ENCODE data around the gene EPYC. TPM values are rescaled to one million over a fixed set of nuclear protein-coding genes. Genes with fewer than 3 reads are reported as not detected.

The EPYC gene
- total RNA-seq, 2 experiments from 2014 or later, result not detected

GRCh38 chr12:90921536-90921935, 83.2 kb downstream of the EPYC start:
- no peaks in the 10 kb centered on the region for H3K9me2 ChIP-seq (ENCODE audit: insufficient read depth, low read length)
- BruUV-seq (replicated peaks), result no TSS peak
- DNase-seq (ENCODE audit: low spot score), result no peak
- H3K9me3 ChIP-seq (ENCODE audit: low read length), result no peaks in the 10 kb centered on the region
- ChIA-PET CTCF (ENCODE audit: unreplicated experiment) (no interaction called here), POLR2A (no interaction called here)
- no peaks in the 10 kb centered on the region for H4K20me1 ChIP-seq (ENCODE audit: insufficient read depth, low read length)
- H3K4me2 ChIP-seq (ENCODE audit: low read length), result no peak overlapping the region
- no peaks in the 10 kb centered on the region for H3K79me2 ChIP-seq (ENCODE audit: insufficient read depth, low read depth, low read length)
- H3K36me3 ChIP-seq (ENCODE audit: insufficient read depth, low read length), result no peaks in the 10 kb centered on the region
- no peak overlapping the region for H2AFZ ChIP-seq (ENCODE audit: low read length)
- TF ChIP-seq CTCF (conservative IDR thresholded peaks at IDR 0.05; ENCODE audit: low read length), result no peak
- TF ChIP-seq EZH2phosphoT487 (IDR thresholded peaks at IDR 0.05; ENCODE audit: borderline replicate concordance, low read depth, low read length), result no peak
- no peak overlapping the region for H3K27ac ChIP-seq (ENCODE audit: low read depth, low read length, poor library complexity, severe bottlenecking)
- intact Hi-C loops (cut with micrococcal nuclease; ENCODE audit: unreplicated experiment), result no loop called here
- H3K4me1 ChIP-seq (ENCODE audit: insufficient read depth, low read length, poor library complexity, severe bottlenecking), result no peaks in the 10 kb centered on the region
- no peak overlapping the region for H3K4me3 ChIP-seq (ENCODE audit: low read depth, low read length, poor library complexity, severe bottlenecking)

- Histone ChIP-seq H3K4me3 (ENCODE audit: low read depth, low read length, poor library complexity, severe bottlenecking) (no peak overlapping the region), H3K9me2 (ENCODE audit: insufficient read depth, low read length) (no peaks in the 10 kb centered on the region), H3K27ac (ENCODE audit: low read depth, low read length, poor library complexity, severe bottlenecking) (no peak overlapping the region), H3K36me3 (ENCODE audit: insufficient read depth, low read length) (no peaks in the 10 kb centered on the region), H3K4me1 (ENCODE audit: insufficient read depth, low read length, poor library complexity, severe bottlenecking) (no peaks in the 10 kb centered on the region), H3K4me2 (ENCODE audit: low read length) (no peak overlapping the region), H3K79me2 (ENCODE audit: insufficient read depth, low read depth, low read length) (no peaks in the 10 kb centered on the region), H4K20me1 (ENCODE audit: insufficient read depth, low read length) (no peaks in the 10 kb centered on the region), H2AFZ (ENCODE audit: low read length) (no peak overlapping the region), H3K9me3 (ENCODE audit: low read length) (no peaks in the 10 kb centered on the region)
- ChIA-PET CTCF (ENCODE audit: unreplicated experiment) (no interaction called here), POLR2A (no interaction called here)
- no TSS peak for BruUV-seq (replicated peaks)
- no peak for DNase-seq (ENCODE audit: low spot score)
- intact Hi-C loops (cut with micrococcal nuclease; ENCODE audit: unreplicated experiment), result no loop called here
- no peak for TF ChIP-seq EZH2phosphoT487 (IDR thresholded peaks at IDR 0.05; ENCODE audit: borderline replicate concordance, low read depth, low read length)
- no peak for TF ChIP-seq CTCF (conservative IDR thresholded peaks at IDR 0.05; ENCODE audit: low read length)
Measured at GRCh38 chr12:90920222-90920621, 84.5 kb downstream of the EPYC start.

GRCh38 chr12:90917431-90917830, 87.3 kb downstream of the EPYC start:
- Histone ChIP-seq H3K9me3 (ENCODE audit: low read length) (no peaks in the 10 kb centered on the region), H3K79me2 (ENCODE audit: insufficient read depth, low read depth, low read length) (no peaks in the 10 kb centered on the region), H3K36me3 (ENCODE audit: insufficient read depth, low read length) (no peaks in the 10 kb centered on the region), H2AFZ (ENCODE audit: low read length) (no peak overlapping the region), H3K27ac (ENCODE audit: low read depth, low read length, poor library complexity, severe bottlenecking) (no peak overlapping the region), H3K4me1 (ENCODE audit: insufficient read depth, low read length, poor library complexity, severe bottlenecking) (no peaks in the 10 kb centered on the region), H4K20me1 (ENCODE audit: insufficient read depth, low read length) (no peaks in the 10 kb centered on the region), H3K9me2 (ENCODE audit: insufficient read depth, low read length) (no peaks in the 10 kb centered on the region), H3K4me3 (ENCODE audit: low read depth, low read length, poor library complexity, severe bottlenecking) (no peak overlapping the region), H3K4me2 (ENCODE audit: low read length) (no peak overlapping the region)
- BruUV-seq (replicated peaks), result no TSS peak
- intact Hi-C loops (cut with micrococcal nuclease; ENCODE audit: unreplicated experiment), result no loop called here
- ChIA-PET POLR2A (no interaction called here), CTCF (ENCODE audit: unreplicated experiment) (no interaction called here)
- no peak for DNase-seq (ENCODE audit: low spot score)
- TF ChIP-seq CTCF (conservative IDR thresholded peaks at IDR 0.05; ENCODE audit: low read length), result no peak
- no peak for TF ChIP-seq EZH2phosphoT487 (IDR thresholded peaks at IDR 0.05; ENCODE audit: borderline replicate concordance, low read depth, low read length)

Data from OCI-LY7 (cell line).